GM08714 (cell line): Measurements from ENCODE around the gene FHOD3.

Source experiments
- H3K4me3 ChIP-seq: fragments of 200-500 bp; sonication (Bioruptor generic); 2 replicates; pipeline ENCODE4 v1.5.1; 2014; ENCODE audit warnings: mild to moderate bottlenecking, low read length, inconsistent platforms
- ZNF274 ChIP-seq: IDR thresholded peaks from 2 replicates; pipeline ENCODE4 v1.6.1; 2012; ENCODE audit warnings: mild to moderate bottlenecking, low read depth, low read length

The FHOD3 gene

DNA sequence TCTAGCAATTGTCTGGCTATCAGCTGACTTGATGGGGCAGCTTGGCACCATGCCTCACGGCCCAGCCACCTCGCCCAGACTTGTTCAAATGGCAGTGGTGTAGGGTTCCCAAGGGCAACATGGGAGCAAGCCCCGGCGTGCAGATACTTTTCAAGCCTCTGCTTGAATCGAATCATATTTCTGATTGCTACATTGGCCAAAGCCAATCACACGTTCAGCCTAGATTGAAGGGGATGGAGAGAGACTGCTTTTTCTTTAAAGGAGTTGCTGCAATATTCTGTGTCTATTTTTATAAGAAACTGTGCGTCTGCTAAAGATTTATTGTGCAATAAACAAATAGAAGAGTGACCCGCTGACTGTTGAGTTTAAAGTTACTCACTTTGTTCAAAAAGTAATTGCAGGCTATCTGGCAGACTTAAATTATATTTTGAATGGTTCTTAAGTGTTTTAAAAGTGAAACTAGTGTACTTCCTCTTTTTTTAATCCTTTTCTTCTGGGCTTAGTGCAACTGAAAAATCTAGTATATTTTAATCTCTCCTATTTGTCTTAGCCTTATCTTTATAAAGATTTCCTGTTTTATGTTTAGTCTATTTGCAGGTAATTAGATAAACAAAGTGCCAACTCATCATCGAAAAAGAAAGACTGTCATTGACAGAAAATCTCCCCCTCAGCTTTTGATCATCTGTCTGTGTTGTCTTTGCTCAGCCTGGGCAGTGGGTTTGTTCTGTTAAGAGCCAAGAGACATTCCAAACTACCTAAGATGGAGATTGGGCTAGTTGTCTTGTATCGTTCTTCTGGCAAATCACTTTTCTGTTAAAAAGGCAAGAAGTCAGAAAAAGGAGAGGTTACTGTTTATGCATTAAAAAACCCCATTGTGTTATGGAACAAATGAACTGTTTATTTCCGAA is 375.2 kb downstream of the FHOD3 start:
- no peak overlapping the region for H3K4me3 ChIP-seq
- TF ChIP-seq ZNF274 = no peak

GRCh38 chr18:36673452-36673851 is 375.9 kb downstream of the FHOD3 start:
- H3K4me3 ChIP-seq = no peak overlapping the region
- TF ChIP-seq ZNF274 = no peak

GRCh38 chr18:36675076-36675475 is 377.6 kb downstream of the FHOD3 start:
- H3K4me3 ChIP-seq = no peak overlapping the region
- no peak for TF ChIP-seq ZNF274

DNA sequence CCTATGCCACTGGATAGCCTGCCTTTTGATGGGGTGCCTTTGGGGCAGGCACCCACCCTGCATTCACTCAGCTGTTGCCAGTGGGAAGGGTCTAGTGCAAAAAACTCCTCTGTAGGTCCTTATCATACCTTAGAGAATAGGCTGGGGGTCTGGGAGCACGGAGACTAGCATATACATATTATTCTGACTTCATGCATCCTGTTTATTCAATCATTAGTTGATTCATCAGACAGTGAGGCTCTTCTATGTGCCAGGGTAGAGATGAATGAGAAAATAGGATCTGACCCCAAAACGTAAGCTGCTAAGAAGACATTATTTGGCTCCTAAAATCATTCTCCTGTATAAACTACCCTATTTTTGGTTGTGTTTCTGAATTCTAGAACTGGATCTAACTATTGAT is 378.0 kb downstream of the FHOD3 start:
- no peak overlapping the region for H3K4me3 ChIP-seq
- TF ChIP-seq ZNF274 = no peak

GRCh38 chr18:36676629-36677028 is 379.1 kb downstream of the FHOD3 start:
- no peak overlapping the region for H3K4me3 ChIP-seq
- TF ChIP-seq ZNF274 = no peak

GRCh38 chr18:36680042-36680441 is 382.5 kb downstream of the FHOD3 start:
- H3K4me3 ChIP-seq = no peak overlapping the region
- TF ChIP-seq ZNF274 = no peak

DNA sequence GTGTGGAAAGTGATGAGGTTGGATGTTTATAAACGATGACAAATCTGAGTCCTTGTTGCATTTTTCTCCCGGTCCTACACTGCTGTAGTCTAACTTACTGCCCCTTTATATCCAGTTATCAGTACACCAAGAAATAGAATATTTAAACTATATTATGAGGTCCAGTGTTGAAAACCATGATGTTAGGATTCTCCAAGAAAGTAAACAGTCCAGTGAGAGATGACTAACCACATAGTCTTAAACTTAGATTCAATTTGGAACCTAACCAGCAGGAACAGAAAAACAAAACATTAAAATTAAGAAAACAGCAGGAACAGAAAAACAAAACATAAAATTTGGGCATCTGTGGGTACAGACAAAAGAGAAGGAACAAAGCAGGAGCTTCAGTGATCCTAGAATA is 388.1 kb downstream of the FHOD3 start:
- TF ChIP-seq ZNF274 = no peak

DNA sequence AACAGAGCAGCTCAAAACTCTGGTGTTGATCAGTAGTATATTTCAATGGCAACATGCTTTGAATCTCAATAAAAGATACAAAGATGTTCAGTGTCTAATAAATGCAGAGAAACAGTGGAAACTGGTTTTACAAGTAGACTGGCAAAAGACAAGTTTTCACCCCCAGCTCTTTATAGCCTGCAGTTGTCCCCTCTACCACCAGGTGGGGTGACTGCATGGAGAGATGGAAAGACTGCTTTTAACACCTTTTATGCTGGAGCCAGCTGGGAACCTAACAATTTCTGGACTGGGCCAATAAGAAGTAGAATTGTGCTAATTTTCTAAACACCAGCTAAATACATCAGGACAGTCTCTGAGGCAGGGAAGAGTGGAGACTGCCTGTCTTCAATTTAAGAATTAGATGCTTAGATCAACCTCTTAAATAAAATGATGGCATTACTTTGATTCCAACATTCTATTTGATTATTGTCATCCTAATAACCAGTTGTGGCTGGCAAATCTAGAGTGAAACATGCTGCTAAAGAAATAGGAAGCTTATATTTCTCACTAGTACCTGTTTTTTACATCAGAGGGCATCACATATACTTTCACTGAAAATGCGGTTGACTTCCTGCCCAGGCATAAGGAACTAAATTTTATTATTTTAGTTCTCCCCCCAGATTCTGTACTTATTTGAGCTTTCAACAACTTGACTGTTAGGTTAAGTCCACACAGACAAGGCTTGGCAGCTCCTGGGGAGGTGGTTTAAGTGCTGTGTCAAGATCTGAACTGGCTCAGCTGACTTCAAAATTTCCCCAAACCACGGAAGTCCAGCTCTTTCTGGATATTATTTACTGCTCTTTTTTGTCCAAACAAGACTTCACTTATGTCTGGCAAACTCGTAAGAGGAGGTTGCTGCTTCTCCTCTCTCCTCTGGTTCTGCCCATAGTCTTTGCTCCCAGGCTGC is 390.8 kb downstream of the FHOD3 start:
- H3K4me3 ChIP-seq = no peak overlapping the region
- no peak for TF ChIP-seq ZNF274

More for the DNA sequence above, 388.1 kb downstream of the FHOD3 start:
- no peak overlapping the region for H3K4me3 ChIP-seq

DNA sequence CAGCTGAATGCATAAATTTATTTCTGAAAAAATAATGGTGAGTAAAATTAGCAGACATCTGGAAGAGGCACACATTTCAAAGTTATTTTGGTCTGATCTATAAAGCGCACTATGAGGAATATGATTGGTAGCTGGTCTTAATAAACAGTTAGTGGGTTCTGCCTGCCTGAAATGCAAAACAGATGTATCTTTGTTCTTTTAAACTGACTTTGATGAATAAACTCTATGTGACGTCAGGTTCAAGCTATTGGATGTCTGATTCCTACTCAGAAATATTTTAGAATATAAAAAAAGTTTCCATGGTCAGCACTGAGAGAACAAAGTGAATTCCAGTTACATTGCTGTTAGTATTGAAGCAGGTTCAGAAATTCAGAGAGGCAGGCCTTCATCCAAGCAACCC is 394.9 kb downstream of the FHOD3 start:
- H3K4me3 ChIP-seq = no peak overlapping the region
- TF ChIP-seq ZNF274 = no peak

GRCh38 chr18:36692921-36693332 is 395.4 kb downstream of the FHOD3 start:
- no peak for TF ChIP-seq ZNF274
- H3K4me3 ChIP-seq = no peak overlapping the region

DNA sequence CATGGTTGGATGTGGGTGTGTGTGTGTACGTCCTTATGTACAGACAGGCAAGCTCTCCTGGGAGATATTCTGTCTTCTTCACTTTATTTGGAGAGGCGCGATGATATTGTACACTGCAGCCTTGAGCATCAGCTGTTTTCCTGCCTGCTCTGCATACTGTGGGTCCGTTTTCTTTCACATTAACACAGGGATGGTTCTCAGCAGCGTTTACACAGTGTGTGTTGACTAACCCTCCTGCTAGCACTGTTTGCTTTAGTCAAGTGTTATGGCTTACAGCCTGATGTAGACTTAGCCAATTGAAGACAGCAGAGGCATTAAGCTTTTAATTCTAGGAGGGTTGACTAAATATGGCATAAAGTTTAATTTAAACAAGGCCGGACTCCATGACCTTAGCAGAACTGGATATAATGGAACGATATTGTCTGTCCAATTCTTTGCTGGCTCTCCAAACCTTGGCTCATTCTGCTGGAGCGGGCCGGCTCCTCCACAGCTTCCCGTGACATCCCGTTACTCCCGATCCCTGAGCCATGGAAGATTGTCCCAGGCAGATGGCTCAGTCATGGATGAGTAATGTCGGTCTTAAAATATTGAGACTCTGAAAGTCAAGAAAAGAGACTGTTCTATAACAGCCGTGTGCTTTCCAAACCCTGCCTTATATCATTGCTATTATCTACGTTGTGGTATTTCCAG is 396.6 kb downstream of the FHOD3 start:
- TF ChIP-seq ZNF274 = no peak
- no peak overlapping the region for H3K4me3 ChIP-seq

DNA sequence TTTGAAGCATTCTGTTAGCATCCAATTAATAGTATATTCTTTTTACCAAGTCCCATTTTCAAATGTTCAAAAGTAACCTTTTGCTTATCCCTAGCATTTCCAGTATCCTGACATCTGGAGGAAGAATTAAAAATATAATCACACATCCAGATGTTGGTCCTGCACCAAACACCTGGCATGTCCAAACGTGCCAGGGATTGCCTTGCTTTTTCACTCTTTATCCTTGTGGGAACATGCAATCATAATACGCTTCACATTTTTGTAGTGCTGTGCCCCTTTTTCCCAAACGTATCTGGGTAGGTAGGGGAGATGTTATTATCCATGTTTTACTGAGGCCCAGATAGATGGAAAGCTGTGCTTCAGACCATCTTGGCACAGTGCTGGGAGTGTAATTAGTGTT is 398.3 kb downstream of the FHOD3 start:
- no peak for TF ChIP-seq ZNF274
- no peak overlapping the region for H3K4me3 ChIP-seq

- H3K4me3 ChIP-seq = no peak overlapping the region
- no peak for TF ChIP-seq ZNF274
These were observed 400.4 kb downstream of the FHOD3 start for GRCh38 chr18:36697905-36698304.

DNA sequence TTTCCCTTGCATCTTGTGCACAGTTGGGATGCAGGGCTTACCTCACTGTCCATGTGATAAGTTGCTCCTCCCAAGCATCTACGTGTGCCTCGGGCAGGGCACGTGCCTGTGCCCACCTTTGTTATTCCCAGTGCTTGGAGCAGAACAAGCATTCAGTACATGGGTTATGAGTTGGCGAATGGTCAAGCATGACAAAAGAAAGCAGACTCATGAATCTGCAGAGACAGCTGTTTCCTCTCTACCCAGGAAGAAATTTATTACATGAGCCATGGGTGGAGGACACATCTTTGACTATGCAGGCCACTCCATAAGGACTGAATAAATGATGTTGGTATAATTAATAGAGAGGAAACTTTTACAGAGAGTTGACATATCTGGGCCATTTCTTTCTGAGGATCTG is 403.4 kb downstream of the FHOD3 start:
- no peak overlapping the region for H3K4me3 ChIP-seq
- TF ChIP-seq ZNF274 = no peak
